Measurements from ENCODE around the gene SOBP. TPM values are rescaled to one million over a fixed set of nuclear protein-coding genes. Genes with fewer than 3 reads are reported as not detected.

SOBP gene
- total and polyA plus RNA-seq, 2 donors (not counting 3 experiments of a cell fraction or from before 2014, with no cell fraction given) = 0.35 to 6.6 TPM

GRCh38 chr6:107491760-107492660 is 2.1 kb downstream of the SOBP start:
- Histone ChIP-seq H3K36me3 (ENCODE audit: control insufficient read depth in 2 of 2, extremely low read depth in 1 of 2, insufficient read depth in 2 of 2, low read length in 2 of 2) (no peaks in the 10 kb centered on the region), H3K4me2 (ENCODE audit: insufficient read depth, low read length) (peak overlapping the region; percentile 91), H4K20me1 (replicated peaks; ENCODE audit: control insufficient read depth, extremely low read depth, insufficient read depth, low read length) (no peaks in the 10 kb centered on the region), H3K9ac (replicated peaks; ENCODE audit: extremely low read depth, insufficient read depth, low read length) (peak overlapping the region; percentile 3), H2AFZ (ENCODE audit: low read depth, low read length) (no peak overlapping the region), H3K27me3 (ENCODE audit: control insufficient read depth in 2 of 2, insufficient read depth in 2 of 2, low read length in 2 of 2) (peaks cover 9 to 17% of the 10 kb centered on the region in 2 experiments), H3K9me3 (replicated peaks; ENCODE audit: control insufficient read depth, insufficient read depth, low read length) (no peaks in the 10 kb centered on the region), H3K9me1 (replicated peaks; ENCODE audit: control insufficient read depth, extremely low read depth, insufficient read depth, low read length) (no peaks in the 10 kb centered on the region), H3K4me3 (replicated peaks in 1 of 3; ENCODE audit: insufficient read depth in 1 of 3, low read depth in 1 of 3, low read length in 3 of 3) (peak overlapping the region in 1 of 3 experiments; percentile 88), H3K27ac (ENCODE audit: insufficient read depth, low read depth, low read length) (no peak overlapping the region), H3K4me1 (ENCODE audit: control insufficient read depth, extremely low read depth, insufficient read depth, low read length) (peaks cover 63% of the 10 kb centered on the region), H3K79me2 (ENCODE audit: control insufficient read depth, insufficient read depth, low read length) (peaks cover 1% of the 10 kb centered on the region)
- BruUV-seq (replicated peaks) = TSS peak; percentile 11
- DNase-seq (ENCODE audit: low read depth, low spot score) = no peak
- FAIRE-seq = no peak
- dilution Hi-C loops (cut with MboI; ENCODE audit: extremely low pct_ligation_motif_present, low sequenced_read_pairs) = no loop called here
- ChIA-PET CTCF (interaction anchor here (1.0 to 3.7 kb wide), 4 partner anchors 47 to 356 kb away, joined by 3 to 17 read pairs (median 4); no protein-coding TSS in a partner anchor), POLR2A (interaction anchor here (0.5 to 1.2 kb wide), 2 partner anchors 33 to 206 kb away, joined by 3 to 4 read pairs; partner anchors contain the start of gene PDSS2)
- TF ChIP-seq JUN (IDR thresholded peaks at IDR 0.05; ENCODE audit: borderline replicate concordance, insufficient read depth, insufficient read length, low read depth) (no peak), CTCF (IDR thresholded peaks at IDR 0.05; ENCODE audit: extremely low read depth in 1 of 2, insufficient read depth in 1 of 2, low read depth in 1 of 2, low read length in 2 of 2) (no peak), EZH2 (IDR thresholded peaks at IDR 0.05; ENCODE audit: borderline replicate concordance, low read depth, low read length, severe bottlenecking) (no peak), GATA2 (IDR thresholded peaks at IDR 0.05; ENCODE audit: insufficient read depth, insufficient read length, low read depth, low read length) (no peak), FOS (IDR thresholded peaks at IDR 0.05; ENCODE audit: borderline replicate concordance, insufficient read depth, low read length) (no peak), MAX (IDR thresholded peaks at IDR 0.05; ENCODE audit: insufficient read depth, insufficient read length) (no peak), POLR2A (IDR thresholded peaks at IDR 0.05; ENCODE audit: low read depth, low read length) (no peak), POLR2AphosphoS5 (IDR thresholded peaks at IDR 0.05; ENCODE audit: insufficient read depth, low read depth, low read length) (no peak), MYC (IDR thresholded peaks at IDR 0.05; ENCODE audit: low read depth, low read length) (no peak)
- intact Hi-C loops (cut with micrococcal nuclease) = loop anchor here (1.0 to 10.0 kb wide), 6 partner anchors 110 to 467 kb away; partner anchors contain the start of genes BEND3, MTRES1 and SEC63
